C4-2B (cell line): ENCODE measurements around the gene PRRT2.
A peak's percentile ranks its signal among the peaks of the same experiment; 100 is the strongest.

Experiments
- ZFX ChIP-seq: fragments of 450-650 bp; IDR thresholded peaks from 2 replicates; pipeline ENCODE4 v1.6.1; 2017
- TF ChIP-seq, protein P1 (sequence below): fragments of 450-650 bp; conservative IDR thresholded peaks from 2 replicates; pipeline ENCODE4 v1.5.1; 2017; ENCODE audit warnings: mild to moderate bottlenecking

- TF ChIP-seq, protein P1, sequence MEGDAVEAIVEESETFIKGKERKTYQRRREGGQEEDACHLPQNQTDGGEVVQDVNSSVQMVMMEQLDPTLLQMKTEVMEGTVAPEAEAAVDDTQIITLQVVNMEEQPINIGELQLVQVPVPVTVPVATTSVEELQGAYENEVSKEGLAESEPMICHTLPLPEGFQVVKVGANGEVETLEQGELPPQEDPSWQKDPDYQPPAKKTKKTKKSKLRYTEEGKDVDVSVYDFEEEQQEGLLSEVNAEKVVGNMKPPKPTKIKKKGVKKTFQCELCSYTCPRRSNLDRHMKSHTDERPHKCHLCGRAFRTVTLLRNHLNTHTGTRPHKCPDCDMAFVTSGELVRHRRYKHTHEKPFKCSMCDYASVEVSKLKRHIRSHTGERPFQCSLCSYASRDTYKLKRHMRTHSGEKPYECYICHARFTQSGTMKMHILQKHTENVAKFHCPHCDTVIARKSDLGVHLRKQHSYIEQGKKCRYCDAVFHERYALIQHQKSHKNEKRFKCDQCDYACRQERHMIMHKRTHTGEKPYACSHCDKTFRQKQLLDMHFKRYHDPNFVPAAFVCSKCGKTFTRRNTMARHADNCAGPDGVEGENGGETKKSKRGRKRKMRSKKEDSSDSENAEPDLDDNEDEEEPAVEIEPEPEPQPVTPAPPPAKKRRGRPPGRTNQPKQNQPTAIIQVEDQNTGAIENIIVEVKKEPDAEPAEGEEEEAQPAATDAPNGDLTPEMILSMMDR = peak; percentile 82
- TF ChIP-seq ZFX = no peak
Measured at GRCh38 chr16:29848420-29849297, 36.7 kb downstream of the PRRT2 start.
